HuH-7 (cell line): ENCODE measurements around the gene FERMT1.
"Not testable (repeated sequence)": the region's sequence is repeated elsewhere in the genome, so short reads cannot be mapped to it uniquely, and the experiment has no call there.

Experiments
- DNase-seq: peaks from one replicate; pipeline ENCODE4 v3.0.0; 2011; ENCODE audit warnings: low spot score

Gene FERMT1

GRCh38 chr20:6070829-6071695 lies 51.8 kb downstream of the FERMT1 start:
- DNase-seq, result no peak

GRCh38 chr20:6069669-6070068 lies 53.2 kb downstream of the FERMT1 start:
- no peak for DNase-seq

- DNase-seq, result no peak
Observed at GRCh38 chr20:6067763-6068318, 55.0 kb downstream of the FERMT1 start.

- DNase-seq, result no peak
Observed at GRCh38 chr20:6066582-6066981, 56.2 kb downstream of the FERMT1 start.

GRCh38 chr20:6061544-6061943 lies 61.3 kb downstream of the FERMT1 start:
- no peak for DNase-seq

- no peak for DNase-seq
Observed at GRCh38 chr20:6060213-6060612, 62.6 kb downstream of the FERMT1 start.

- DNase-seq, result no peak
Observed at GRCh38 chr20:6058684-6059295, 64.0 kb downstream of the FERMT1 start.

GRCh38 chr20:6057691-6058090 lies 65.1 kb downstream of the FERMT1 start:
- DNase-seq, result no peak

GRCh38 chr20:6057139-6057538 lies 65.7 kb downstream of the FERMT1 start:
- no peak for DNase-seq

- DNase-seq, result no peak
Observed at GRCh38 chr20:6055981-6056569, 66.8 kb downstream of the FERMT1 start.

GRCh38 chr20:6055161-6055783 lies 67.6 kb downstream of the FERMT1 start:
- no peak for DNase-seq

GRCh38 chr20:6054689-6055051 lies 68.2 kb downstream of the FERMT1 start:
- not testable (repeated sequence) for DNase-seq

- DNase-seq, result no peak
Observed at GRCh38 chr20:6053776-6054688, 68.8 kb downstream of the FERMT1 start, which contains the start of gene LRRN4. LRRN4 (minus strand) TSS chr20:6054060; CDS start chr20:6052799, 1,261 bp downstream.

- no peak for DNase-seq
Observed at GRCh38 chr20:6053064-6053775, 69.6 kb downstream of the FERMT1 start.

- no peak for DNase-seq
Observed at GRCh38 chr20:6051505-6051904, 71.3 kb downstream of the FERMT1 start.

GRCh38 chr20:6048391-6048790 lies 74.4 kb downstream of the FERMT1 start:
- no peak for DNase-seq

GRCh38 chr20:6046432-6046831 lies 76.4 kb downstream of the FERMT1 start:
- DNase-seq, result no peak

GRCh38 chr20:6045566-6045965 lies 77.3 kb downstream of the FERMT1 start:
- DNase-seq, result no peak

- no peak for DNase-seq
Observed at GRCh38 chr20:6044115-6044514, 78.7 kb downstream of the FERMT1 start.

- DNase-seq, result no peak
Observed at GRCh38 chr20:6041808-6042265, 81.0 kb downstream of the FERMT1 start.
